Stimulated activated naive CD4-positive, alpha-beta T cell treated with Interleukin-2 at 50 U/mL for 16 hours (primary cell): ENCODE measurements around the gene TSSC4.

Experiments
- DNase-seq: peaks from one replicate; lab custom pipeline; 2025; lab: John Stamatoyannopoulos, UW

Gene TSSC4

GRCh38 chr11:2386591-2386990 lies 14.0 kb upstream of the TSSC4 start:
- no peak for DNase-seq

GRCh38 chr11:2387266-2387987 lies 13.1 kb upstream of the TSSC4 start:
- DNase-seq = no peak

- DNase-seq = no peak
Observed at GRCh38 chr11:2388431-2389376, 11.8 kb upstream of the TSSC4 start.

- no peak for DNase-seq
Observed at GRCh38 chr11:2389377-2390026, 11.0 kb upstream of the TSSC4 start.

GRCh38 chr11:2390091-2390724 lies 10.3 kb upstream of the TSSC4 start:
- no peak for DNase-seq

- DNase-seq = no peak
Observed at GRCh38 chr11:2390725-2391151, 9.8 kb upstream of the TSSC4 start.

- no peak for DNase-seq
Observed at GRCh38 chr11:2391181-2391975, 9.2 kb upstream of the TSSC4 start.

- no peak for DNase-seq
Observed at GRCh38 chr11:2392241-2392959, 8.2 kb upstream of the TSSC4 start.

- no peak for DNase-seq
Observed at GRCh38 chr11:2393111-2393868, 7.3 kb upstream of the TSSC4 start.

- no peak for DNase-seq
Observed at GRCh38 chr11:2393941-2394817, 6.4 kb upstream of the TSSC4 start.

GRCh38 chr11:2394818-2395105 lies 5.8 kb upstream of the TSSC4 start:
- no peak for DNase-seq

- DNase-seq = no peak
Observed at GRCh38 chr11:2395211-2395730, 5.3 kb upstream of the TSSC4 start.

- DNase-seq = no peak
Observed at GRCh38 chr11:2395856-2396255, 4.7 kb upstream of the TSSC4 start.

- DNase-seq = no peak
Observed at GRCh38 chr11:2396471-2396870, 4.1 kb upstream of the TSSC4 start.

GRCh38 chr11:2397005-2397404 lies 3.5 kb upstream of the TSSC4 start:
- no peak for DNase-seq

GRCh38 chr11:2398664-2399355 lies 1.7 kb upstream of the TSSC4 start:
- DNase-seq = no peak

- no peak for DNase-seq
Observed at GRCh38 chr11:2399488-2400068, 972 bp upstream of the TSSC4 start.
